Osteocyte (in vitro differentiated cells): Measurements from ENCODE around the gene CCNG1. TPM values are rescaled to one million over a fixed set of nuclear protein-coding genes. Genes with fewer than 3 reads are reported as not detected.
A peak's percentile ranks its signal among the peaks of the same experiment; 100 is the strongest.
"Not testable (repeated sequence)": the region's sequence is repeated elsewhere in the genome, so short reads cannot be mapped to it uniquely, and the experiment has no call there.

Experiments
- DNase-seq: peaks from one replicate; pipeline ENCODE4 v3.0.0; 2021; ENCODE audit warnings: mixed read lengths; ENCODE audit not compliant: unreplicated experiment; ENCODE audit errors: extremely low spot score
- H3K27ac Mint-ChIP-seq: one replicate; pipeline ENCODE4 v1.8.0; 2021; ENCODE audit warnings: mild to moderate bottlenecking, mixed read lengths; ENCODE audit not compliant: unreplicated experiment
- H3K27me3 Mint-ChIP-seq: one replicate; pipeline ENCODE4 v1.8.0; 2021; ENCODE audit warnings: mixed read lengths; ENCODE audit not compliant: unreplicated experiment
- H3K36me3 Mint-ChIP-seq: one replicate; pipeline ENCODE4 v1.8.0; 2021; ENCODE audit warnings: mixed read lengths; ENCODE audit not compliant: unreplicated experiment
- H3K4me1 Mint-ChIP-seq: one replicate; pipeline ENCODE4 v1.8.0; 2021; ENCODE audit warnings: mixed read lengths; ENCODE audit not compliant: unreplicated experiment
- H3K4me3 Mint-ChIP-seq: one replicate; pipeline ENCODE4 v1.8.0; 2021; ENCODE audit warnings: mild to moderate bottlenecking, moderate library complexity, mixed read lengths; ENCODE audit not compliant: unreplicated experiment
- H3K9me3 Mint-ChIP-seq: one replicate; pipeline ENCODE4 v1.8.0; 2021; ENCODE audit warnings: mixed read lengths; ENCODE audit not compliant: unreplicated experiment
- total RNA-seq: library from RNA; stranded (reverse); gene quantifications from 2 replicates; pipeline ENCODE4 v1.2.1, GENCODE V29; 2021
- TF ChIP-seq, protein P1 (sequence below): fragments of 200-600 bp; sonication (generic); IDR thresholded peaks from 2 replicates; pipeline ENCODE4 v1.5.0; 2021; ENCODE audit warnings: antibody characterized with exemption, mild to moderate bottlenecking, moderate library complexity

Gene CCNG1
- total RNA-seq, 1 donor from 2014 or later = 163 TPM

DNA sequence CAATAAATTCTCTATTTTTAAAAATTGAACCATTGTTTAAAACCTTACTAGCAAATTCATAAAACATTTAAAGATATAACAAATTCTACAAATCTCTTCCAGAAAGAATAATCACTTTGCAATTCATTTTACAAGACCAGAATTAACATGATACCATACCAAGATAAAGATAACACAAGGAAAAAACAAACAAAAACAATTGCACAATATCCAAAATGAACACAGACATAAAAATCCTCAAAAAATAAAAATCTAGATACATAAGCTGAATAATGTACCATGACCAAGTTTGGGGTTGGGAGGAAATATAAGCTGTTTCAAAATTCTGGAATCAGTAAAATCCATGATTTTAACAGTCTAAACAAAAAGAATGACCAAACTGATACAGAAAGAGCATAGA is 11.1 kb downstream of the CCNG1 start:
- no peak overlapping the region for H3K4me3 Mint-ChIP-seq
- H3K27me3 Mint-ChIP-seq = no peaks in the 10 kb centered on the region
- no peak overlapping the region for H3K27ac Mint-ChIP-seq
- H3K4me1 Mint-ChIP-seq = no peaks in the 10 kb centered on the region
- TF ChIP-seq, protein P1, sequence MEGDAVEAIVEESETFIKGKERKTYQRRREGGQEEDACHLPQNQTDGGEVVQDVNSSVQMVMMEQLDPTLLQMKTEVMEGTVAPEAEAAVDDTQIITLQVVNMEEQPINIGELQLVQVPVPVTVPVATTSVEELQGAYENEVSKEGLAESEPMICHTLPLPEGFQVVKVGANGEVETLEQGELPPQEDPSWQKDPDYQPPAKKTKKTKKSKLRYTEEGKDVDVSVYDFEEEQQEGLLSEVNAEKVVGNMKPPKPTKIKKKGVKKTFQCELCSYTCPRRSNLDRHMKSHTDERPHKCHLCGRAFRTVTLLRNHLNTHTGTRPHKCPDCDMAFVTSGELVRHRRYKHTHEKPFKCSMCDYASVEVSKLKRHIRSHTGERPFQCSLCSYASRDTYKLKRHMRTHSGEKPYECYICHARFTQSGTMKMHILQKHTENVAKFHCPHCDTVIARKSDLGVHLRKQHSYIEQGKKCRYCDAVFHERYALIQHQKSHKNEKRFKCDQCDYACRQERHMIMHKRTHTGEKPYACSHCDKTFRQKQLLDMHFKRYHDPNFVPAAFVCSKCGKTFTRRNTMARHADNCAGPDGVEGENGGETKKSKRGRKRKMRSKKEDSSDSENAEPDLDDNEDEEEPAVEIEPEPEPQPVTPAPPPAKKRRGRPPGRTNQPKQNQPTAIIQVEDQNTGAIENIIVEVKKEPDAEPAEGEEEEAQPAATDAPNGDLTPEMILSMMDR = no peak
- H3K36me3 Mint-ChIP-seq = peaks cover 69% of the 10 kb centered on the region
- no peak for DNase-seq
- H3K9me3 Mint-ChIP-seq = no peaks in the 10 kb centered on the region

DNA sequence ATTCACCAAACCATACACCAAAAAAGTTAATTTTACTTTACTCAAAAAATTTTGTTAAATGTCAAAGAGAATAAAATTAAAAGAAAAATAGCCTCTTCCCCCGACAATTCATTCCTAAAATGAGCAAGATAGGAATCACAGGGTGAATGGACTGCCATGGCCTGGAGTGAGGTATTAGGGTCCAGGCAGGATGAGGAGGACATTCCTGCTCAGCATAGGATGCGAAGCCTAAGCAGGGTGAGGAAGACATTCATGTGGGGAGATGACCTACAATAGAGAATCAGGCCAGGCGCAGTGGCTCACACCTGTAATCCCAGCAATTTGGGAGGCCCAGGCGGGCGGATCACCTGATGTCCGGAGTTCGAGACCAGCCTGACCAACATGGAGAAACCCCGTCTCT is 14.1 kb downstream of the CCNG1 start:
- TF ChIP-seq, protein P1 = no peak
- H3K4me3 Mint-ChIP-seq = no peak overlapping the region
- peaks cover 66% of the 10 kb centered on the region for H3K36me3 Mint-ChIP-seq
- peak overlapping the region; percentile 18 for H3K27ac Mint-ChIP-seq
- peaks cover 3% of the 10 kb centered on the region for H3K4me1 Mint-ChIP-seq
- DNase-seq = no peak
- no peaks in the 10 kb centered on the region for H3K9me3 Mint-ChIP-seq
- no peaks in the 10 kb centered on the region for H3K27me3 Mint-ChIP-seq

DNA sequence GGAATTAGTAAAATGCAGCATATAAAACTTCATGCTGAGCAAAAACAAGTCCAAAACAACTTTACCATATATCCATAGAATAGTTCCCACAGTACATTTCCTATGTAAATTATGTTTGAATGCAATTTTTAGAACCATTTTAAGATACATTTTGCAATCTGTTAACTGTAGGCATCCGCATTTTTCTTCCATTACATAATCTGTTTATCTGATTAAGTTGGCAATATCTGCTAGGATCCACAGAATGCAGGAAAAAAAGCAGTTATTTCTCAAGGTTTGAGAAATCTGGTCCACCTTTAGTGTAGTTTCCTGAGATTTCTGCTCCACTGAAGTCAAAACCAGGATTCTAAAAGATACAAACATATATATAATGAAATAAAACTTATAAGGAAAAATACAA is 16.3 kb downstream of the CCNG1 start:
- Mint-ChIP-seq H3K4me1 (peaks cover 15% of the 10 kb centered on the region), H3K27ac (no peak overlapping the region), H3K4me3 (no peak overlapping the region), H3K36me3 (peaks cover 46% of the 10 kb centered on the region), H3K9me3 (no peaks in the 10 kb centered on the region), H3K27me3 (no peaks in the 10 kb centered on the region)
- DNase-seq = no peak
- TF ChIP-seq, protein P1 = no peak

DNA sequence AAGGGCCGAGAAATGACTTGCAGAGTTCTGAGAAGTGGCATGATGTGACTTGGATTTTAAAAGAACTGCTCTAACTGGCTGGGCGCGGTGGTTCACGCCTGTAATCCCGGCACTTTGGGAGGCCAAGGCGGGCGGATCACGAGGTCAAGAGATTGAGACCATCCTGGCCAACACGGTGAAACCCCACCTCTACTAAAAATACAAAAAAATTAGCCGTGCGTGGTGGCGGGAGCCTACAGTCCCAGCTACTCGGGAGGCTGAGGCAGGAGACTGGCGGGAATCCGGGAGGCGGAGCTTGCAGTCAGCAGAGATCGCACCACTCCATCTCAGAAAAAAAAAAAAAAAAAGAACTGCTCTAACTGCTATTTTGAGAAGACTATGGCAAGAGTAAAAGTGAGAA is 18.0 kb downstream of the CCNG1 start:
- not testable (repeated sequence) for H3K9me3 Mint-ChIP-seq, H3K27ac Mint-ChIP-seq, H3K27me3 Mint-ChIP-seq, H3K4me3 Mint-ChIP-seq, DNase-seq
- peaks cover 24% of the 10 kb centered on the region for H3K4me1 Mint-ChIP-seq
- peaks cover 33% of the 10 kb centered on the region for H3K36me3 Mint-ChIP-seq

DNA sequence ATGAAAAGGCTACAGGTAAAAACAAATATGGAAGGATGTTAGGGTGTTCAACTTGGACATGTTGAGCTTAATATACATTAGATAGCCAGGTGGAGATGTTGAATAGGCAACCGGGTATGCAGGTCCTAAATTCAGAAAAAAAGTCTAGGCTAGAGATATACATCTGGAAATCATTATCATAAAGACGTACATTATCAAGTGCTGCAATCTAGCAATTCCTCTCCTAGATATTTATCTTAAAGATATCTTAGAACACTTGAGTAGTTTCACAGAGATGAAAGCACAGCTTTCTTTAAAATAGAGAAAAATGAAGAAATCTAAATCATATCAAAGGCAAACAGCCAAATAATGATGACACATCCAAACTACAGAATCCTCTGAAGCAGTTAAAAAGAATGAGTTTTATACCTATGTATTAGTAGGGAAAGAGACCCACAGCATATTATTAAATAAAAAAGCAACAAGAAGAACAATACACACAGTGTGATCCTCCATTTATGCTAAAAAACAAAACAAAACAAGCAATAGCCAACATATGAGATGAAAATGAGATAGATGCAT is 18.7 kb downstream of the CCNG1 start:
- H3K4me1 Mint-ChIP-seq = peaks cover 27% of the 10 kb centered on the region
- H3K27me3 Mint-ChIP-seq = no peaks in the 10 kb centered on the region
- H3K4me3 Mint-ChIP-seq = no peak overlapping the region
- TF ChIP-seq, protein P1 = no peak
- DNase-seq = no peak
- peak overlapping the region; percentile 5 for H3K27ac Mint-ChIP-seq
- H3K9me3 Mint-ChIP-seq = no peaks in the 10 kb centered on the region
- peaks cover 30% of the 10 kb centered on the region for H3K36me3 Mint-ChIP-seq

DNA sequence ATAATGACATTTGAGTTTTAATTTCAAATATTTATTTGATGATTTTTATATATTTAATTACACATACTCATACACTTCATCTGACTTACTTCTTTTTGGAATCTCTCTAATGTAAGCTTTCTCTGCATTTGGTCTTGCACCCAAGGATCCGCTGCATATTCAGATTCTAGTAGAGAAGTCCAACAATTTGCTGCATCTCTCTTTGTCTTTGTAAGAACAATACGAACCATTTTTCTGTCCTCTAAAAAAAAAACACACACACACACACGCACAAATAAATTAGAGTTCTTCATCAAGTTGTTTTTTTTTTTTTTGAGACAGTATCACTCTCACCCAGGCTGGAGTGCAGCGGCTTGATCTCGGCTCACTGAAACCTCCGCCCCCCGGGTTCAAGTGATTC is 19.4 kb downstream of the CCNG1 start:
- Mint-ChIP-seq H3K4me3 (no peak overlapping the region), H3K9me3 (no peaks in the 10 kb centered on the region), H3K27ac (no peak overlapping the region), H3K4me1 (peaks cover 31% of the 10 kb centered on the region), H3K36me3 (peaks cover 25% of the 10 kb centered on the region), H3K27me3 (no peaks in the 10 kb centered on the region)
- no peak for DNase-seq
- TF ChIP-seq, protein P1 = no peak
